Thyroid gland (tissue), 4 donors: ENCODE data around the gene PER2.

Experiments used
- POLR2A ChIP-seq, 2 donors: fragments of 450-650 bp; IDR thresholded peaks; one replicate each; pipeline ENCODE4 v1.6.1; 2017; ENCODE audit warnings: antibody characterized with exemption in 2 of 2, mild to moderate bottlenecking in 2 of 2, moderate library complexity in 1 of 2
- TF ChIP-seq, protein P1 (sequence below), 6 experiments: fragments of 200-600 bp in 3 of 6; fragments of 450-650 bp in 3 of 6; sonication (generic) in 3 of 6; IDR thresholded peaks; one replicate each; pipeline ENCODE4 v1.5.1; 2016 to 2019; ENCODE audit warnings: antibody characterized with exemption in 6 of 6, mild to moderate bottlenecking in 2 of 6, inconsistent platforms in 1 of 6, moderate library complexity in 1 of 6

GRCh38 chr2:238331916-238332315, 43.5 kb upstream of the PER2 start:
- TF ChIP-seq, protein P1, sequence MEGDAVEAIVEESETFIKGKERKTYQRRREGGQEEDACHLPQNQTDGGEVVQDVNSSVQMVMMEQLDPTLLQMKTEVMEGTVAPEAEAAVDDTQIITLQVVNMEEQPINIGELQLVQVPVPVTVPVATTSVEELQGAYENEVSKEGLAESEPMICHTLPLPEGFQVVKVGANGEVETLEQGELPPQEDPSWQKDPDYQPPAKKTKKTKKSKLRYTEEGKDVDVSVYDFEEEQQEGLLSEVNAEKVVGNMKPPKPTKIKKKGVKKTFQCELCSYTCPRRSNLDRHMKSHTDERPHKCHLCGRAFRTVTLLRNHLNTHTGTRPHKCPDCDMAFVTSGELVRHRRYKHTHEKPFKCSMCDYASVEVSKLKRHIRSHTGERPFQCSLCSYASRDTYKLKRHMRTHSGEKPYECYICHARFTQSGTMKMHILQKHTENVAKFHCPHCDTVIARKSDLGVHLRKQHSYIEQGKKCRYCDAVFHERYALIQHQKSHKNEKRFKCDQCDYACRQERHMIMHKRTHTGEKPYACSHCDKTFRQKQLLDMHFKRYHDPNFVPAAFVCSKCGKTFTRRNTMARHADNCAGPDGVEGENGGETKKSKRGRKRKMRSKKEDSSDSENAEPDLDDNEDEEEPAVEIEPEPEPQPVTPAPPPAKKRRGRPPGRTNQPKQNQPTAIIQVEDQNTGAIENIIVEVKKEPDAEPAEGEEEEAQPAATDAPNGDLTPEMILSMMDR (IDR thresholded peaks at IDR 0.05) = no peak
- no peak for TF ChIP-seq POLR2A (IDR thresholded peaks at IDR 0.05)
